ENCODE data around the gene ABCG8.

DNA sequence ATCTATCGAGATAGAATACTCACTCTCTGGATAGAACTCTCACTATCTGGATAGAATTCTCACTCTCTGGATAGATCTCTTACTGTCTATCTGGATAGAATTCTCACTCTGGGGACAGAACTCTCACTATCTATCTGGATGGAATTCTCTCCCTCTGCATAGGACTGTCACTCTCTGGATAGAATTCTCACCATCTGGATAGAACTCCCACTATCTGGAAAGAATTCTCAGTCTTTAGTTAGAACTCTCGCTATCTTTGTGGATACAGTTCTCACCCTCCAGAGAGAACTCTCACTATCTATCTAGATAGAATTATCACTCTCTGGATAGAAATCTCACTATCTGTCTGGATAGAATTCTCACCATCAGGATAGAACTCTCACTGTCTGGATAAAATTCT, 16.5 kb downstream of the ABCG8 start:
- TF ChIP-seq, protein P1, sequence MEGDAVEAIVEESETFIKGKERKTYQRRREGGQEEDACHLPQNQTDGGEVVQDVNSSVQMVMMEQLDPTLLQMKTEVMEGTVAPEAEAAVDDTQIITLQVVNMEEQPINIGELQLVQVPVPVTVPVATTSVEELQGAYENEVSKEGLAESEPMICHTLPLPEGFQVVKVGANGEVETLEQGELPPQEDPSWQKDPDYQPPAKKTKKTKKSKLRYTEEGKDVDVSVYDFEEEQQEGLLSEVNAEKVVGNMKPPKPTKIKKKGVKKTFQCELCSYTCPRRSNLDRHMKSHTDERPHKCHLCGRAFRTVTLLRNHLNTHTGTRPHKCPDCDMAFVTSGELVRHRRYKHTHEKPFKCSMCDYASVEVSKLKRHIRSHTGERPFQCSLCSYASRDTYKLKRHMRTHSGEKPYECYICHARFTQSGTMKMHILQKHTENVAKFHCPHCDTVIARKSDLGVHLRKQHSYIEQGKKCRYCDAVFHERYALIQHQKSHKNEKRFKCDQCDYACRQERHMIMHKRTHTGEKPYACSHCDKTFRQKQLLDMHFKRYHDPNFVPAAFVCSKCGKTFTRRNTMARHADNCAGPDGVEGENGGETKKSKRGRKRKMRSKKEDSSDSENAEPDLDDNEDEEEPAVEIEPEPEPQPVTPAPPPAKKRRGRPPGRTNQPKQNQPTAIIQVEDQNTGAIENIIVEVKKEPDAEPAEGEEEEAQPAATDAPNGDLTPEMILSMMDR (conservative IDR thresholded peaks at IDR 0.05 in 1 of 2, IDR thresholded peaks at IDR 0.05 in 1 of 2; ENCODE audit: extremely low read depth in 1 of 2, insufficient read depth in 1 of 2, low read depth in 1 of 2, low read length in 2 of 2) = no peak
- TF ChIP-seq EZH2 (IDR thresholded peaks at IDR 0.05; ENCODE audit: borderline replicate concordance, low read length) = no peak
